Mesenchymal stem cell (in vitro differentiated cells and primary cell): ENCODE measurements around the gene MIDN.

Source experiments
- DNase-seq: peaks from one replicate; pipeline ENCODE4 v3.0.0-alpha.2; 2013
- H2AFZ ChIP-seq: one replicate; pipeline ENCODE4 v1.6.1; 2013; ENCODE audit warnings: low read depth, mild to moderate bottlenecking, control low read depth, inconsistent platforms, low read length, moderate library complexity
- H2AK5ac ChIP-seq: 2 replicates; pipeline ENCODE4 v1.6.1; 2013; ENCODE audit warnings: low read length, moderate library complexity, mild to moderate bottlenecking, inconsistent platforms; ENCODE audit not compliant: severe bottlenecking
- H2BK120ac ChIP-seq: one replicate; pipeline ENCODE4 v1.6.1; 2013; ENCODE audit warnings: low read depth, mild to moderate bottlenecking, inconsistent platforms, low read length, moderate library complexity
- H2BK12ac ChIP-seq, 2 experiments: one replicate each; pipeline ENCODE4 v1.6.1; 2013; ENCODE audit warnings: inconsistent platforms in 2 of 2, low read length in 2 of 2, mild to moderate bottlenecking in 2 of 2, moderate library complexity in 2 of 2, control low read depth in 1 of 2
- H2BK15ac ChIP-seq: one replicate; pipeline ENCODE4 v1.6.1; 2013; ENCODE audit warnings: mild to moderate bottlenecking, low read depth, inconsistent platforms; ENCODE audit not compliant: poor library complexity, severe bottlenecking
- H2BK5ac ChIP-seq: 2 replicates; pipeline ENCODE4 v1.6.1; 2013; ENCODE audit warnings: low read depth, mild to moderate bottlenecking, low read length, control low read depth, inconsistent platforms; ENCODE audit not compliant: poor library complexity, severe bottlenecking
- H3K14ac ChIP-seq, 2 experiments: one replicate each; pipeline ENCODE4 v1.6.1; 2013; ENCODE audit warnings: inconsistent platforms in 2 of 2, low read length in 2 of 2, control low read depth in 1 of 2, mild to moderate bottlenecking in 1 of 2, moderate library complexity in 1 of 2
- H3K18ac ChIP-seq, 2 experiments: one replicate each; pipeline ENCODE4 v1.6.1; 2013; ENCODE audit warnings: inconsistent platforms in 2 of 2, low read length in 2 of 2, control low read depth in 1 of 2, low read depth in 1 of 2, mild to moderate bottlenecking in 1 of 2
- H3K23ac ChIP-seq, 2 experiments: one replicate each; pipeline ENCODE4 v1.6.1; 2013; ENCODE audit warnings: inconsistent platforms in 2 of 2, low read length in 2 of 2, mild to moderate bottlenecking in 2 of 2, moderate library complexity in 2 of 2, control low read depth in 1 of 2
- H3K27ac ChIP-seq: 2 replicates; pipeline ENCODE4 v1.5.1; 2013; ENCODE audit warnings: mild to moderate bottlenecking, moderate library complexity, low read length, control low read depth, inconsistent platforms; ENCODE audit not compliant: poor library complexity, severe bottlenecking
- H3K27me3 ChIP-seq, 2 experiments: 2 replicates each; pipeline versions ENCODE4 v1.6.1 to v1.7.0; 2013; ENCODE audit warnings: low read length in 2 of 2, mild to moderate bottlenecking in 2 of 2, moderate library complexity in 2 of 2, control low read depth in 1 of 2, inconsistent platforms in 1 of 2; ENCODE audit not compliant: control insufficient read depth in 1 of 2, insufficient read depth in 1 of 2
- H3K36me3 ChIP-seq, 2 experiments: 2 replicates each; pipeline versions ENCODE4 v1.6.1 to v1.7.0; 2013; ENCODE audit warnings: low read length in 2 of 2, control low read depth in 1 of 2, inconsistent platforms in 1 of 2, low read depth in 1 of 2, mild to moderate bottlenecking in 1 of 2; ENCODE audit not compliant: insufficient read depth in 2 of 2, control insufficient read depth in 1 of 2
- H3K4ac ChIP-seq, 2 experiments: one replicate each; pipeline ENCODE4 v1.6.1; 2013; ENCODE audit warnings: inconsistent platforms in 2 of 2, low read length in 2 of 2, mild to moderate bottlenecking in 2 of 2, moderate library complexity in 2 of 2, control low read depth in 1 of 2, low read depth in 1 of 2
- H3K4me1 ChIP-seq: 2 replicates; pipeline ENCODE4 v1.6.1; 2013; ENCODE audit warnings: low read depth, low read length, control low read depth; ENCODE audit not compliant: control insufficient read depth, insufficient read depth
- H3K4me2 ChIP-seq: 2 replicates; pipeline ENCODE4 v1.6.1; 2013; ENCODE audit warnings: low read length, mild to moderate bottlenecking, inconsistent platforms; ENCODE audit not compliant: poor library complexity, severe bottlenecking
- H3K4me3 ChIP-seq, 2 experiments: 2 replicates each; pipeline versions ENCODE4 v1.5.1 to v1.7.0; 2013; ENCODE audit warnings: low read length in 2 of 2, mild to moderate bottlenecking in 2 of 2, control low read depth in 1 of 2, low read depth in 1 of 2; ENCODE audit not compliant: insufficient read depth in 1 of 2
- H3K79me1 ChIP-seq: replicated peaks from 2 replicates; pipeline ENCODE4 v1.6.1; 2013; ENCODE audit warnings: mild to moderate bottlenecking, control low read depth, low read length, inconsistent platforms; ENCODE audit not compliant: poor library complexity, severe bottlenecking
- H3K9ac ChIP-seq: 2 replicates; pipeline ENCODE4 v1.7.0; 2013; ENCODE audit warnings: mild to moderate bottlenecking, low read length, moderate library complexity
- H3K9me3 ChIP-seq: 2 replicates; pipeline ENCODE4 v1.7.0; 2013; ENCODE audit warnings: mild to moderate bottlenecking, low read length; ENCODE audit not compliant: control insufficient read depth
- H4K8ac ChIP-seq: one replicate; pipeline ENCODE4 v1.6.1; 2013; ENCODE audit warnings: inconsistent platforms, mild to moderate bottlenecking, low read length, moderate library complexity
- H4K91ac ChIP-seq: one replicate; pipeline ENCODE4 v1.6.1; 2013; ENCODE audit warnings: mild to moderate bottlenecking, low read length, inconsistent platforms
- WGBS: methylation state at CpG from one replicate; pipeline ENCODE4 v1.1.7; 2013; ENCODE audit warnings: mixed read lengths; 5-methylcytosine and 5-hydroxymethylcytosine counted together

MIDN gene

DNA sequence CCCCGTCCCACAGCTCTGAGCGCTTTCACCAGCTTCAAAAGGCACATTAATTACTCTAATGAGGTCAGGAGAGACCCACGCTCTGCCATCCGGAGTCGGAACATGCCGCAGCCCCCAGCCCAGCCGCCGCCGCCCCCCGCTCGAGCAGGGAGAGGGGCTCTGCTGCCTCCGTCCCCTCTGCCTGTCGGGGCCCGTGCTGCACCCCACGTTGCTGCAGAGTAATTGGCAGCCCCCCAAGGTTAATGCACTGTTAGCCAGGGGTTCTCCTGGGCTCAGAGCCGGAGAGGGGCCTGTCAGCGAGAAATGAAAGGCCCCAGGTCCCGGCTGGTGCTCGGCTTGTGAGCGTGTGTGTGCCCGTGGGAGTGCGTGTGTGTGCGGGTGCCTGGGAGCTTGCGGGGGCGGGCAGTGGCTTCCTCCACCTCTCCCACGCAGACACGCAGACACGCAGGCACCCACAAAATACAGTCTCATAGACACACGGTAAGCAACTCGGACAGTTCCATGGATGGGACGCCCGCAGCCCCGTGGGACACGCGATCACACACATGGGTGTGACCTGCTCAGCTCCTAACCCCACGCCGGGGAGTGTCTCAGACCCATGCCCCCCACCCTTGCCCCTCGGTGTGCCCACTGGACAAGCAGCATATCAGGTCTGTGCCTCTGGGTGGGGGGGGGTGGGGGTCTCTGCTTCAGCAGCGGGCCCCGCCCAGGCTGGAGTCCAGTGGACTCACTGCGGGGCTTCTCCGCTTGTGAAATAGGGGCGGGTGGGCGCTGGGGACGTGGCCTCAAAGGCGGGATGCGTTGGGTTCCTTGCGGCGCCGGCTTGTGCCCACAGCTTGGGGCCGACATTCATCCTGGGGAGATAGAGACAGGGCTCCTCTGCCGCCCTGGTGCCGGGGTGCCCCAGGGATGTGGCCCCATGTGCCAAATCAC lies 32.5 kb downstream of the MIDN start:
- H2BK5ac ChIP-seq = no peak overlapping the region
- no peak overlapping the region for H3K18ac ChIP-seq
- H3K4me3 ChIP-seq = no peak overlapping the region
- peaks cover 18 to 28% of the 10 kb centered on the region in 2 experiments for H3K27me3 ChIP-seq
- H2AK5ac ChIP-seq = no peak overlapping the region
- no peak overlapping the region for H2BK15ac ChIP-seq
- H3K14ac ChIP-seq = no peak overlapping the region
- H3K79me1 ChIP-seq = peaks cover 22% of the 10 kb centered on the region
- H3K9ac ChIP-seq = no peak overlapping the region
- H3K4ac ChIP-seq = no peak overlapping the region
- no peak overlapping the region for H3K27ac ChIP-seq
- peaks cover 19 to 42% of the 10 kb centered on the region in 2 experiments for H3K36me3 ChIP-seq
- H3K4me1 ChIP-seq = peaks cover 13% of the 10 kb centered on the region
- WGBS = 94% methylated on average over 50 of the region's 53 CpGs
- no peak overlapping the region for H2BK120ac ChIP-seq
- H3K4me2 ChIP-seq = no peak overlapping the region
- no peak overlapping the region for H4K8ac ChIP-seq
- peak overlapping the region in 1 of 2 experiments; percentile 11 for H2BK12ac ChIP-seq
- no peaks in the 10 kb centered on the region for H3K9me3 ChIP-seq
- no peak overlapping the region for H2AFZ ChIP-seq
- no peak for DNase-seq
- no peak overlapping the region for H3K23ac ChIP-seq
- no peak overlapping the region for H4K91ac ChIP-seq

DNA sequence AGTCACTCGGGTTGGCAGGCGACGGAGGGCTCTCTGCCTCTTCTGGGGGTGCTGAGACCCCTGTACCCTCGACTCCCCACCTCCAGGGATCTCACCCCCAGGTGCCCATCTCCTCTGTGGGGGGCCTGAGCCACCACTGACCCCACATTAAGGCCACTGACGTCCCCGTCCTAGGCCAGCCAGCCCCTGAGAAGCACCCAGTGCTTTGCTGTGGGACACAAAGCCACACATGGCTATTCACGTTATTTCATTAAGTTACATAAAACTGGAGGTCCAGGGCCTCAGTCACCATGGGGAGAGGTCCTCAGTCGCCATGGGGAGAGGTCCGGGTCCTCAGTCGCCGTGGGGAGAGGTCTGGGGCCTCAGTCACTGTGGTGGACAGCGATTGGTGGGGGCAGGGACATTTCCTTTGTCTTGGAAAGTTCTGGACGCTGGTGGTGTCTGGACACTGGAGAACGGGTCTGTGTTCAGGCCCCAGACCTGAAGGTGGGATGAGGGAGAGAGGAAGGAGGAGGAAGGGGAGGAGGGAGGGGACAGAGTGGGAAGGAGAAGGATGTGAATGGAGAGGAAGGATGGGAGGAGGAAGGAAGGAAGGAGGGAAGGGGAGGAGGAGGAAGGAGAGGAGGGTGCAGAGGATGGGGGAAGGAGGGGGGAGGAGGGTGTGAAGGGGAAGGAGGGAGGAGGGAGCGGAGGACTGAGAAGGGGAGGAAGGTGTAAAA lies 33.3 kb downstream of the MIDN start:
- H2AK5ac ChIP-seq = no peak overlapping the region
- H3K36me3 ChIP-seq = peaks cover 19 to 42% of the 10 kb centered on the region in 2 experiments
- 75% methylated on average over 15 of the region's 15 CpGs for WGBS
- no peak overlapping the region for H3K4me2 ChIP-seq
- H3K23ac ChIP-seq = no peak overlapping the region
- peaks cover 9% of the 10 kb centered on the region for H3K4me1 ChIP-seq
- no peak overlapping the region for H3K4me3 ChIP-seq
- no peak overlapping the region for H3K14ac ChIP-seq
- H3K4ac ChIP-seq = no peak overlapping the region
- peaks cover 22 to 33% of the 10 kb centered on the region in 2 experiments for H3K27me3 ChIP-seq
- H4K8ac ChIP-seq = no peak overlapping the region
- peaks cover 19% of the 10 kb centered on the region for H3K79me1 ChIP-seq
- H3K9ac ChIP-seq = no peak overlapping the region
- no peak overlapping the region for H2BK15ac ChIP-seq
- H2BK120ac ChIP-seq = no peak overlapping the region
- H4K91ac ChIP-seq = no peak overlapping the region
- H2BK12ac ChIP-seq = no peak overlapping the region
- no peak overlapping the region for H3K18ac ChIP-seq
- no peak overlapping the region for H2AFZ ChIP-seq
- H2BK5ac ChIP-seq = no peak overlapping the region
- no peak overlapping the region for H3K27ac ChIP-seq
- H3K9me3 ChIP-seq = no peaks in the 10 kb centered on the region
- DNase-seq = no peak

DNA sequence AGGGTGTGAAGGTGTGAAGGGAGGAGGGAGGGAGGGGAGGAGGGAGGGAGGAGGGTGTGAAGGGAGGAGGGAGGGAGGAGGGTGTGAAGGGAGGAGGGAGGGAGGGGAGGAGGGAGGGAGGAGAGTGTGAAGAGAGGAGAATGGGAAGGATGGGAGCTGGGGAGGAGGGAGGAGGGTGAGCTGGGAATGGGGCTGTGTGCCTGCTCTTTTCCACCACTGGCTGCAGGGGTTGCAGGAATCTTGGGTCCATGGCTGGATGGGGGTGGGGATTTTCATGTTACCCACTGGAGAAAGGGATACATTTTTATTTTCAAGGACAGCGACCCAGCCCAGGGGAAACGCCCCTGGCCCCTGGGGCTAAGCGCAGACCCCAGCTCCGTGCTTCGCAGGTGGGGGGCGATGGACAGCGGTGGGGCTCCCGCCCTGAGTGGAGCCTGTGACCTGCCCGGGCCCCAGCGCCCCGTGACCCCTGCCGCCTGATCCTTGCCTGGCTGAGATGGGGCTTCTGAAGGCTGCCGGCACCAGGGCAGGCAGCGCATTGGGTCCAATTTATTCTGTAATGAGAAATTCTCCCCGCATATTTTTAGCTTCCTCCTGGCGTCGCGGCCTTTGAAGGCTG lies 34.3 kb downstream of the MIDN start:
- H3K18ac ChIP-seq = no peak overlapping the region
- no peak overlapping the region for H3K4me2 ChIP-seq
- no peak overlapping the region for H2BK120ac ChIP-seq
- peaks cover 9% of the 10 kb centered on the region for H3K4me1 ChIP-seq
- no peak overlapping the region for H3K27ac ChIP-seq
- peaks cover 13 to 32% of the 10 kb centered on the region in 2 experiments for H3K36me3 ChIP-seq
- no peak overlapping the region for H4K8ac ChIP-seq
- no peak overlapping the region for H3K4me3 ChIP-seq
- H3K79me1 ChIP-seq = peaks cover 13% of the 10 kb centered on the region
- H3K9me3 ChIP-seq = no peaks in the 10 kb centered on the region
- no peak overlapping the region for H2AFZ ChIP-seq
- WGBS = 91% methylated on average over 18 of the region's 18 CpGs
- peaks cover 31 to 43% of the 10 kb centered on the region in 2 experiments for H3K27me3 ChIP-seq
- H4K91ac ChIP-seq = no peak overlapping the region
- no peak overlapping the region for H3K4ac ChIP-seq
- no peak overlapping the region for H2BK12ac ChIP-seq
- no peak overlapping the region for H2BK5ac ChIP-seq
- no peak for DNase-seq
- H2AK5ac ChIP-seq = no peak overlapping the region
- H3K14ac ChIP-seq = no peak overlapping the region
- no peak overlapping the region for H3K23ac ChIP-seq
- no peak overlapping the region for H2BK15ac ChIP-seq
- H3K9ac ChIP-seq = no peak overlapping the region
